Fibroblast of pulmonary artery (primary cell): ENCODE measurements around the gene CSNK1G2.

Experiments used
- DNase-seq: peaks from one replicate; pipeline ENCODE4 v3.0.0-alpha.2; 2010; ENCODE audit warnings: low read depth
- H3K4me3 ChIP-seq: replicated peaks from 2 replicates; pipeline ENCODE4 v1.5.1; 2011; ENCODE audit warnings: low read depth, mild to moderate bottlenecking, control low read depth, low read length, moderate library complexity
- TF ChIP-seq, protein P1 (sequence below): IDR thresholded peaks from 2 replicates; pipeline ENCODE4 v1.5.1; 2011; ENCODE audit warnings: mild to moderate bottlenecking, control low read depth, low read length, inconsistent platforms; ENCODE audit errors: missing control alignments

CSNK1G2 gene

GRCh38 chr19:1910177-1910576, 30.8 kb upstream of the CSNK1G2 start:
- no peak overlapping the region for H3K4me3 ChIP-seq
- peak; percentile 29 for DNase-seq
- TF ChIP-seq, protein P1, sequence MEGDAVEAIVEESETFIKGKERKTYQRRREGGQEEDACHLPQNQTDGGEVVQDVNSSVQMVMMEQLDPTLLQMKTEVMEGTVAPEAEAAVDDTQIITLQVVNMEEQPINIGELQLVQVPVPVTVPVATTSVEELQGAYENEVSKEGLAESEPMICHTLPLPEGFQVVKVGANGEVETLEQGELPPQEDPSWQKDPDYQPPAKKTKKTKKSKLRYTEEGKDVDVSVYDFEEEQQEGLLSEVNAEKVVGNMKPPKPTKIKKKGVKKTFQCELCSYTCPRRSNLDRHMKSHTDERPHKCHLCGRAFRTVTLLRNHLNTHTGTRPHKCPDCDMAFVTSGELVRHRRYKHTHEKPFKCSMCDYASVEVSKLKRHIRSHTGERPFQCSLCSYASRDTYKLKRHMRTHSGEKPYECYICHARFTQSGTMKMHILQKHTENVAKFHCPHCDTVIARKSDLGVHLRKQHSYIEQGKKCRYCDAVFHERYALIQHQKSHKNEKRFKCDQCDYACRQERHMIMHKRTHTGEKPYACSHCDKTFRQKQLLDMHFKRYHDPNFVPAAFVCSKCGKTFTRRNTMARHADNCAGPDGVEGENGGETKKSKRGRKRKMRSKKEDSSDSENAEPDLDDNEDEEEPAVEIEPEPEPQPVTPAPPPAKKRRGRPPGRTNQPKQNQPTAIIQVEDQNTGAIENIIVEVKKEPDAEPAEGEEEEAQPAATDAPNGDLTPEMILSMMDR = no peak

DNA sequence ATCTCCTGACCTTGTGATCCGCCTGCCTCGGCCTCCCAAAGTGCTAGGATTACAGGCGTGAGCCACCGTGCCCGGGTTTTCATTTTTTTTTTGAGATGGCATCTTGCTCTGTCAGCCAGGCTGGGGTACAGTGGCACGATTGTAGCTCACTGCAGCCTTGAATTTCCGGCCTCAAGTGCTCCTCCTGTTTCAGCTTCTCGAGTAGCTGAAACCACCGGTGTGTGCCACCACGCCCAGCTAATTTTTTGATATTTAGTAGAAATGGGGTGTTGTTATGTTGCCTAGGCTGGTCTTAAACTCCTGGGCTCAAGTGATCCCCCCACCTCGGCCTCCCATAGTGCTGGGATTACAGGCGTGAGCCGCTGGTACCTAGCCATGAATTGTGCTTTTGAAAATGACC, 29.9 kb upstream of the CSNK1G2 start:
- no peak overlapping the region for H3K4me3 ChIP-seq
- DNase-seq = no peak
- TF ChIP-seq, protein P1 = no peak

DNA sequence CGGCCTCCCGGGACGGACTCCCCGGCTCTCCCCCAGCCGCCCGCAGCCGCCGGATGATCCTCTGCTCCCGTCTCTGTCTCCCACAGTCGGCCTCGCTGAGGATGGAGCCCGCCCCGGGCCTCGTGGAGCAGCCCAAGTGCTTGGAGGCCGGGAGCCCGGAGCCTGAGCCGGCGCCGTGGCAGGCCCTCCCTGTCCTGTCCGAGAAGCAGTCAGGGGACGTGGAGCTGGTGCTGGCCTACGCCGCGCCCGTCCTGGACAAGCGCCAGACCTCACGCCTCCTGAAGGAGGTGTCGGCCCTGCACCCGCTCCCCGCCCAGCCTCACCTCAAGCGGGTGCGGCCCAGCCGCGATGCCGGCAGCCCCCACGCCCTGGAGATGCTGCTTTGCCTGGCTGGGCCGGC, 29.0 kb upstream of the CSNK1G2 start:
- no peak overlapping the region for H3K4me3 ChIP-seq
- DNase-seq = no peak
- TF ChIP-seq, protein P1 = no peak

GRCh38 chr19:1912760-1913505, 28.0 kb upstream of the CSNK1G2 start:
- DNase-seq = no peak
- H3K4me3 ChIP-seq = no peak overlapping the region
- TF ChIP-seq, protein P1 = no peak

- TF ChIP-seq, protein P1 = no peak
- H3K4me3 ChIP-seq = no peak overlapping the region
- DNase-seq = no peak
These were observed 27.0 kb upstream of the CSNK1G2 start for GRCh38 chr19:1913781-1914577.

- H3K4me3 ChIP-seq = no peak overlapping the region
- DNase-seq = no peak
- TF ChIP-seq, protein P1 = no peak
These were observed 26.1 kb upstream of the CSNK1G2 start for GRCh38 chr19:1914826-1915341.
